Panc1 (cell line): ENCODE data around the gene NEGR1.

Experiments used
- POLR2AphosphoS5 ChIP-seq: IDR thresholded peaks from 2 replicates; pipeline ENCODE4 v1.6.1; 2012; ENCODE audit warnings: mild to moderate bottlenecking, low read depth, low read length, moderate library complexity
- SIN3A ChIP-seq: IDR thresholded peaks from 2 replicates; pipeline ENCODE4 v1.6.1; 2012; ENCODE audit warnings: low read depth, mild to moderate bottlenecking, low read length, moderate library complexity, borderline replicate concordance; ENCODE audit not compliant: insufficient read depth
- TCF7L2 ChIP-seq: IDR thresholded peaks from 2 replicates; pipeline ENCODE4 v1.6.1; 2011; ENCODE audit warnings: mild to moderate bottlenecking, low read depth, low read length, inconsistent platforms
- TF ChIP-seq, protein P1 (sequence below): fragments of 450-650 bp; IDR thresholded peaks from 2 replicates; pipeline ENCODE4 v1.5.1; 2017; ENCODE audit warnings: mild to moderate bottlenecking

DNA sequence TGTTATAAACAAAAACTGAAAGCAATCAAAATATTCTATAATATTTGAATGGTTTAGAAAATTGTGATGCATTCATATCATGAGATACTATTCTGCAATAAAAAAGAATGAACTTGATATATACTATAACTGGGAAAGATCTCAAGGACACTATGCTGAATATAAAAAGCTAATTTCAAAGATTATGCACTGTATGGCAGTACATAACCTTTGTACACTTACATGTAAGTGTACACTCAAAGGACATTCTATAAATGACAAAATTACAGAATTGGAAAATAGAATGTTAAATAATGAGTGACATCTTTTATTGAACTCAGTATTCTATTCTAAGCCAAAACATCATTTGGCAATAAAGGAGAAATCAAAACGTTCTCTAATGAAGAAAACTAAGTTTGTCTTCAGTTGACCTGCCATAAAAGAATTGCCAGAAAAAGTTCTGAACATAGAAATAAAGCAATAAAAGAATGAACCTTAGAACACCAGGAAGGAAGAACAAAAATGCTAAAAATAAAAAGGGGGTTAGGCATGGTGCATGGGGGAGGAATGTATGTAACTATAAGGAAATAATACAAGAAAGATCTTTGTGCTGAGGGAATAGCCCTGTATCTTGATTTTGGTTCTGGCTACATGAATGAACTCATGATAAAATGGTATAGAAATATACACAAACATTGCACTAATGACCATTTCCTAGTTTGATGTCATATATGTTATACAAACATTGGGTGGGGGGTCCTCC, 519.7 kb downstream of the NEGR1 start:
- TF ChIP-seq, protein P1, sequence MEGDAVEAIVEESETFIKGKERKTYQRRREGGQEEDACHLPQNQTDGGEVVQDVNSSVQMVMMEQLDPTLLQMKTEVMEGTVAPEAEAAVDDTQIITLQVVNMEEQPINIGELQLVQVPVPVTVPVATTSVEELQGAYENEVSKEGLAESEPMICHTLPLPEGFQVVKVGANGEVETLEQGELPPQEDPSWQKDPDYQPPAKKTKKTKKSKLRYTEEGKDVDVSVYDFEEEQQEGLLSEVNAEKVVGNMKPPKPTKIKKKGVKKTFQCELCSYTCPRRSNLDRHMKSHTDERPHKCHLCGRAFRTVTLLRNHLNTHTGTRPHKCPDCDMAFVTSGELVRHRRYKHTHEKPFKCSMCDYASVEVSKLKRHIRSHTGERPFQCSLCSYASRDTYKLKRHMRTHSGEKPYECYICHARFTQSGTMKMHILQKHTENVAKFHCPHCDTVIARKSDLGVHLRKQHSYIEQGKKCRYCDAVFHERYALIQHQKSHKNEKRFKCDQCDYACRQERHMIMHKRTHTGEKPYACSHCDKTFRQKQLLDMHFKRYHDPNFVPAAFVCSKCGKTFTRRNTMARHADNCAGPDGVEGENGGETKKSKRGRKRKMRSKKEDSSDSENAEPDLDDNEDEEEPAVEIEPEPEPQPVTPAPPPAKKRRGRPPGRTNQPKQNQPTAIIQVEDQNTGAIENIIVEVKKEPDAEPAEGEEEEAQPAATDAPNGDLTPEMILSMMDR, result no peak
- TF ChIP-seq POLR2AphosphoS5 (no peak), SIN3A (no peak), TCF7L2 (no peak)
